Activated naive CD8-positive, alpha-beta T cell treated with anti-CD3 and anti-CD28 coated beads for 36 hours (primary cell): ENCODE results near the gene NAA40. TPM values are rescaled to one million over a fixed set of nuclear protein-coding genes. Genes with fewer than 3 reads are reported as not detected.

ENCODE experiments used
- DNase-seq: peaks from one replicate; pipeline ENCODE4 v3.0.0; 2021
- H3K27ac Mint-ChIP-seq: one replicate; pipeline ENCODE4 v1.8.0; 2022; ENCODE audit warnings: mild to moderate bottlenecking, moderate library complexity, mixed read lengths
- H3K27me3 Mint-ChIP-seq: one replicate; pipeline ENCODE4 v1.8.0; 2022; ENCODE audit warnings: mild to moderate bottlenecking, mixed read lengths
- H3K36me3 Mint-ChIP-seq: one replicate; pipeline ENCODE4 v1.8.0; 2021; ENCODE audit warnings: mild to moderate bottlenecking, mixed read lengths
- H3K4me1 Mint-ChIP-seq: one replicate; pipeline ENCODE4 v1.8.0; 2021; ENCODE audit warnings: mixed read lengths
- H3K4me3 Mint-ChIP-seq: one replicate; pipeline ENCODE4 v1.8.0; 2022; ENCODE audit warnings: mild to moderate bottlenecking, moderate library complexity, mixed read lengths
- H3K9me3 Mint-ChIP-seq: one replicate; pipeline ENCODE4 v1.8.0; 2022; ENCODE audit warnings: mixed read lengths
- total RNA-seq, 2 experiments: library from RNA; stranded (reverse); gene quantifications; one replicate each; pipeline ENCODE4 v1.2.3, GENCODE V29; 2021

NAA40 gene
- total RNA-seq, 2 experiments from 2014 or later, result 18.3 to 21.6 TPM

DNA sequence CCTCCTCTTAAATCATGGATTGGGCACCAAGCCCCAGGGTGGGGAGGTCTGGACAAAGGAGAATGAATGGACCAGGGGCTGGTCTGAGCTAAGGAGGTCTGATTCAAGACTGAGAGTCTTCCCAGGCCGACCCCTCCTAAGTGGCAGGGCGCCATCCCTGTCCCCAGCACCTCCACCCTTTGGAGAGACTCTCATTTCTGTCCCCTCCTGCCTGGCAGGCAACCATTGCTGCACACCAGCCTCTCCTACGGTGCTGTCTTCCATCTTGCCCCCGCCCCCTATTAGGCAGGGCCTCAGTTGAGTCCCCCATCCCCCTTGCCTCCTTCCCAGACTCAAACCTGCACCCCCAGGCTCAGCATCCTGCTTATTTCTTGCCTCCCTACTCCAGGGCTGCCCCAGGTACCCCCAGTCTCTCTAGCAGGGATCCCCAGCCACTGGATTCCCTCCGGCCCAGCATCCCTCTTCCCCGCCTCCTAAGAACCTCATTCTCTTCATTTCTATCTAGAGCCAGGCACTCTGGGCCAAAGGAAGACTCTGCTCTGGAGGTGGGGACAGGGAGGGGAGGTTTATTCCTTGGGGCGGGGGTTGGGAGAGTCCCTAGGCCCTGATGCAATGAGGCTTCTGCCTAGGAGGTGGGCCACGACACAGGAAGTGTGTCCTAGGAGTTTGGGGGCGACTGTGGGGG lies 20.2 kb upstream of the NAA40 start:
- H3K4me3 Mint-ChIP-seq, result no peak overlapping the region
- no peak for DNase-seq
- H3K4me1 Mint-ChIP-seq, result peaks cover 13% of the 10 kb centered on the region
- no peaks in the 10 kb centered on the region for H3K9me3 Mint-ChIP-seq
- peaks cover 3% of the 10 kb centered on the region for H3K27me3 Mint-ChIP-seq
- no peaks in the 10 kb centered on the region for H3K36me3 Mint-ChIP-seq
- H3K27ac Mint-ChIP-seq, result no peak overlapping the region

DNA sequence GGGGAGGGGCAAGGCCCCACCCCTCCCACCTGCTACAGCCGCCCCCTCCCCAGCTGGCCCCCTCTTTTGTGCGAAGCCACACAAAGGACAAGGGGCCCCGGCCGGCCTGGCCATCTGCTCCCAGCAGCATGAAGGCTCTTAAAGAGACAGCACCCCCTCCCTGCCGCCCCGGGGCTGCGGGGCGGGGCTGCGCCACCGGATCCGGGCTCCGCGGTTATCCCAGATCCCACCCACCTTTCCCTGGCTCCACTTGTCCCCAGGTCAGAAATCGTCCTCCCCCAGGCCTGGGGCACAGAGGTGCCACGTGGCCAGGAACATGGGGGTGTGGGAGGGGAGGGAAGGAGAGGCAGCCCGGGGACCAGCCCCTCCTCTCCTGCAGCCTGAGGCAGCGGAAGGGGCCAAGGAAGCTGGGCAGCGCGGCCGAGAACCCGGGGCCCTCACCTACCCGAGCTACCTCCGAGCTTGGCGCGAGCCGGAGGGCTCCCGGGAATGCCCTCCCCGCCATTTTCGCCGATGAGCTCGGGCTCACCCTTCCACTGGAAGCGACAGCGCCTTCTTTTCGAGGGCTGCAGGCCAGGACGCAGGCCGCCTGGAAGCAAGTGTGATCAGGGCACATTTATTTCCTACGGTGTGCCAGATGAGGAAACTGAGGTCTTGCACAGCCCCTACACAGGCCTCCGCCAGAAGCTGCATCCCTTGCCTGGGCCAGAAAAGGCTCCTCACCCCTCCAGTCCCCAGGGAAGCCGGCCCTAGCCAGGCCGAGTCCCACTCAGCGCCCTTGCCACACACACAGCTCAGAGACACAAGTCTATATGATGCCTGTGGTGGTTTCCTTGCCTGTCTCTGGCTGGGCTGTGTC lies 19.3 kb upstream of the NAA40 start:
- no peak overlapping the region for H3K27ac Mint-ChIP-seq
- H3K4me3 Mint-ChIP-seq, result no peak overlapping the region
- no peaks in the 10 kb centered on the region for H3K36me3 Mint-ChIP-seq
- H3K9me3 Mint-ChIP-seq, result no peaks in the 10 kb centered on the region
- H3K27me3 Mint-ChIP-seq, result peaks cover 3% of the 10 kb centered on the region
- DNase-seq, result no peak
- peaks cover 13% of the 10 kb centered on the region for H3K4me1 Mint-ChIP-seq

DNA sequence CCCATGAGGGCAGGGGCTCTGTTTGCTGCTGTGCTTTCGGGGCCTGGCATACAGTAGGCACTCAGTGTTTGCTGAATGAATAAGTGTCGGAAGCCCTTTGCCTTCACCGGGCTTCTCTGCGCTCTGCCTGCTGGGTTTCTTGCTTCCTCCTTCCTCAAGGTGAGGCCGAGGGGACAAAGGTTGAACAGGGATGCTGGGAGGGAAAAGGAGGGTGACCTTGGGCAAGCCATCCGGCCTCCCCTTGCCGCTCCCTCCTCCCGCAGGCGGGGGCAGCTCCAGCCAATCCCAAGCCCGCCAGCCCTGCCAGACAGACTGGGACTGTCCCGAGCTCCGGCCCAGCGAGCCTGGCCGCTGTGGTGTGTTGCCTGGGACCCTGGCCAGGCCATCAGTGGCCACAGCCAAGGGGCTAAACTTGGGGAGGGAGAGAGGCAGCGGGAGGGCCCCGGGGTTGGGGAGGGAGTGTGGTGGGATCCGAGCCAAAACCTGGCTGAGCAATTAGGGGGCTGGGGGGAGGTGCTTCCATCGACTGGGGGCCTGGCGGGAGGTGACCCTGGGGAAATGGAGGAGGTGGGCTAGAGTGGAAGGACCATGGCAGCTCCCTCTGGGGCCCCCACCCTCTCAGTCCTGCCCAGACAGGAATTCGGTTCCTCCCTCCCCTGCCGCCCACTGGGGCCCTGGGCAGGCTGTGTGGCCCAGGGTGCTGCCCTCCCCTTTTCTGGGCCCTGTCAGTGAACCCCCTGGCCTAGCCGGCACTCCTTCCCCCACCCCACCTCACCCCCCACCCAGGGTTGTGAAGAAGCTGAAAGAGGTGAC lies 18.5 kb upstream of the NAA40 start:
- no peaks in the 10 kb centered on the region for H3K9me3 Mint-ChIP-seq
- peaks cover 13% of the 10 kb centered on the region for H3K4me1 Mint-ChIP-seq
- no peak overlapping the region for H3K27ac Mint-ChIP-seq
- H3K36me3 Mint-ChIP-seq, result no peaks in the 10 kb centered on the region
- no peak overlapping the region for H3K4me3 Mint-ChIP-seq
- no peak for DNase-seq
- peaks cover 3% of the 10 kb centered on the region for H3K27me3 Mint-ChIP-seq

DNA sequence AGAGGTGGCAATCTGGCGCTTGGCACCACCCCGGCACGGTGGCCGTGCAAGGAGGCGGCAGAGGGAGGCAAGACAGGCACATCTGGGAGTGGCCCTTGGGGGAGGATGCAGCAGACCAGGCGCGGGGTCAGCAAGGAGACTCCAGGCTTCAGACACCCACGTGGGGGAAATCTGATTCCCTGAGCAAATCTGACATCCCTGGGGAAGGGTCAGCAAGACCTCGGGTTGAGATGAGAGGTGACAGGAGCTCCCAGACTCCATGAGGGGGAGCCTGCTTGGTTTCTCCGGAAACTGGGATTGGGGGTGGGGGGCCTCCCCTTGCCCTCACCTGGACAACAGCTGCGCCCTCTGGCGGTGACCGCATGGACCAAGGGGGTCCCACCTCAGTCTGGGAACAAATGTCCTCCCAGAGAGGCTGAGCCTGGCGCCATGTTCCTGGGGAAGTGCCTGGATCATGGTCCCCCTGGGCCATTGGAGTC lies 17.8 kb upstream of the NAA40 start:
- DNase-seq, result peak; percentile 49
- H3K27ac Mint-ChIP-seq, result no peak overlapping the region
- H3K9me3 Mint-ChIP-seq, result no peaks in the 10 kb centered on the region

GRCh38 chr11:63922673-63923192 lies 16.1 kb upstream of the NAA40 start:
- no peak for DNase-seq
- no peak overlapping the region for H3K27ac Mint-ChIP-seq
- no peaks in the 10 kb centered on the region for H3K9me3 Mint-ChIP-seq
- H3K4me1 Mint-ChIP-seq, result peaks cover 7% of the 10 kb centered on the region
- H3K27me3 Mint-ChIP-seq, result no peaks in the 10 kb centered on the region
- no peaks in the 10 kb centered on the region for H3K36me3 Mint-ChIP-seq
- H3K4me3 Mint-ChIP-seq, result no peak overlapping the region

More for the DNA sequence above, 17.8 kb upstream of the NAA40 start:
- Mint-ChIP-seq H3K4me3 (no peak overlapping the region), H3K36me3 (no peaks in the 10 kb centered on the region), H3K4me1 (peaks cover 13% of the 10 kb centered on the region), H3K27me3 (peaks cover 3% of the 10 kb centered on the region)

- no peak for DNase-seq
- Mint-ChIP-seq H3K4me1 (peaks cover 7% of the 10 kb centered on the region), H3K4me3 (no peak overlapping the region), H3K27me3 (no peaks in the 10 kb centered on the region), H3K27ac (no peak overlapping the region), H3K36me3 (no peaks in the 10 kb centered on the region), H3K9me3 (no peaks in the 10 kb centered on the region)
Observed at GRCh38 chr11:63923319-63923718, 15.5 kb upstream of the NAA40 start.

DNA sequence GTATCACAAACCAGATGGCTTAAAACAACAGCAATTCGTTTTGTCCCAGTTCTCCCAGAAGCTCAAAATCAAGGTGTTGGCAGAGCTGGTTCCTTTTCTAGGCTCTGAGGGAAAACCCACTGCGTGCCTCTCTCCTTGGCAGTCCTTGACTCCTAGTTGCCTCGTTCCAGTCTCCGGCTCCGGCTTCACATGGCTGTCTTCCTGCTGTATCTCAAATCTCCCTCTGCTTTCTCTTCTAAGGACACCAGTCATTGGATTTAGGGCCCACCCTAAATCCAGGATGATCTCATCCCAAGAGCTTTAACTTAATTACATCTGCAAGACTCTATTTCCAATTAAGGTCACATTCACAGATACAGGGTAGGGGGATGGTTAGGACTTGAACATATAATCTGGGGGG lies 9.2 kb upstream of the NAA40 start:
- Mint-ChIP-seq H3K4me1 (no peaks in the 10 kb centered on the region), H3K27ac (no peak overlapping the region), H3K36me3 (no peaks in the 10 kb centered on the region), H3K4me3 (no peak overlapping the region), H3K9me3 (no peaks in the 10 kb centered on the region), H3K27me3 (no peaks in the 10 kb centered on the region)
- DNase-seq, result no peak

DNA sequence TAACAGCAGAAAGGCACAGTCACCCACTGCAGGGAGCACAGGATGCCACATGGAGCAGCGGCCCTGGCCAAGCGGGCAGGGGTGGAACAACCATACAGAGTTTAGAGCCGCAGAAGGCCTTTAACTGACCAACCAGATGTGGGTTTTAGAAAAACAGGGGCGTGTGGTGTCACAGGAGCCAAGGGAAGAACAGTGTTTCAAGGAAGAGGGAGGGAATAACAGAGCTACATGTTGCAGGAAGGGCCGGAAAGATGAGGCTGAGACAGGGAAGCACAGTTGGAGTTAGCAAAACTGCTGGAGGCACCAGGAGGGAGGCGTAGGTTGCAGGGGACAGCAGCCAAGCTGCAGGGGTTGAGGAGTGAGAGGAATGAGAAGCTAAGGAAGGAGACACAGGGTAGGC lies 7.8 kb upstream of the NAA40 start:
- Mint-ChIP-seq H3K27ac (no peak overlapping the region), H3K36me3 (no peaks in the 10 kb centered on the region), H3K4me1 (no peaks in the 10 kb centered on the region), H3K4me3 (no peak overlapping the region), H3K27me3 (no peaks in the 10 kb centered on the region), H3K9me3 (no peaks in the 10 kb centered on the region)
- no peak for DNase-seq

- Mint-ChIP-seq H3K27me3 (no peaks in the 10 kb centered on the region), H3K36me3 (no peaks in the 10 kb centered on the region), H3K4me3 (no peak overlapping the region)
Observed at GRCh38 chr11:63931876-63932275, 6.9 kb upstream of the NAA40 start.

DNA sequence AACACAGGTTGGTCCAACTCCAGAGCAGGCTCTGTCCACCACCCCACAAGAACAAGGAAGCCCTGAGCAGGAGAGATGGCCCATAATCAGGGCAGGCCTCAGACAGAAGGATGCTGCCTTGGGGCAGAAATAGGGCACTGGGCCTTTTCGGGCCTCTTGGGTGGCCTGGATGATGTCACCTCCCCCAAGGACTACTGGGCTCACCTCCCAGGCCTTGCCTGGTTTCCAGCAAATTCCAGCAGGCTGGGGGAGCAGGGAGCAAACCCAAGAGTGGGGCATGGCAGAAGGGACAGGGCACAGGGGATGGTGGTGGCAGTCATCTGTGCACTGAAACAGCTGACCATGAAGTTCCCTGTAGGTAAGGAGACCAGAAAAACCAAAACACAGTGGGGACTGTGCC lies 5.3 kb upstream of the NAA40 start:
- Mint-ChIP-seq H3K9me3 (no peaks in the 10 kb centered on the region), H3K27ac (no peak overlapping the region), H3K36me3 (no peaks in the 10 kb centered on the region), H3K4me3 (no peak overlapping the region), H3K27me3 (no peaks in the 10 kb centered on the region), H3K4me1 (peaks cover 7% of the 10 kb centered on the region)
- no peak for DNase-seq

More at GRCh38 chr11:63931876-63932275, 6.9 kb upstream of the NAA40 start:
- Mint-ChIP-seq H3K27ac (no peak overlapping the region), H3K9me3 (no peaks in the 10 kb centered on the region), H3K4me1 (no peaks in the 10 kb centered on the region)
- DNase-seq, result no peak

- Mint-ChIP-seq H3K27ac (peak overlapping the region; percentile 71), H3K4me1 (peaks cover 18% of the 10 kb centered on the region), H3K9me3 (no peaks in the 10 kb centered on the region), H3K4me3 (peak overlapping the region; percentile 82), H3K27me3 (no peaks in the 10 kb centered on the region), H3K36me3 (no peaks in the 10 kb centered on the region)
- no peak for DNase-seq
Observed at GRCh38 chr11:63937713-63938478, 906 bp upstream of the NAA40 start.

DNA sequence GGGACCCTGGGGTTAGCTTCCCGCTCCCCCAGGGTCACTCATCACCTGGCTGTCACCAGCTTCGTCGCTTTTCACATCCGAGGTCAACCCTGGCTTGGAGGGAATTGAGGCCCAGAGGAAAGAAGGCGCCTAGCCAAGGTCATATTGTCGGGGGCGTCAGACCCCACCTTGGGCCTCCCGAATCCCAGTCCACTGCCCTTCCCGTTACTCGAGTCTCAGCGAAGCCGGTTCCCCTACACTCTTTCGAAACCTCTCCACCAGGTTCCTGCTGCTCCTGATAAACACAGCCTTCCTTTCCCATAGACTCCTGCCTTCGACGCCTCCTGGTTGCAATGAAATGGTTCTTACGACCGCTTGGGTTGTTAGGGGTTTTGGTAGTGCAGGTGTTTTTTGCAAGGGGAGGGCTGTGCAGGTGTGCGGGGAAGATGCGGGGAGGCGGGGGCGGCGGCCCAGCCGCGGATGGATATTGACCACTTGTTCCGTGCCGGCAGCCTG lies 642 bp downstream of the NAA40 start:
- no peaks in the 10 kb centered on the region for H3K36me3 Mint-ChIP-seq
- H3K4me1 Mint-ChIP-seq, result peaks cover 22% of the 10 kb centered on the region
- peak overlapping the region; percentile 7 for H3K27ac Mint-ChIP-seq
- no peaks in the 10 kb centered on the region for H3K9me3 Mint-ChIP-seq
- peak overlapping the region; percentile 82 for H3K4me3 Mint-ChIP-seq
- no peak for DNase-seq
- H3K27me3 Mint-ChIP-seq, result no peaks in the 10 kb centered on the region

DNA sequence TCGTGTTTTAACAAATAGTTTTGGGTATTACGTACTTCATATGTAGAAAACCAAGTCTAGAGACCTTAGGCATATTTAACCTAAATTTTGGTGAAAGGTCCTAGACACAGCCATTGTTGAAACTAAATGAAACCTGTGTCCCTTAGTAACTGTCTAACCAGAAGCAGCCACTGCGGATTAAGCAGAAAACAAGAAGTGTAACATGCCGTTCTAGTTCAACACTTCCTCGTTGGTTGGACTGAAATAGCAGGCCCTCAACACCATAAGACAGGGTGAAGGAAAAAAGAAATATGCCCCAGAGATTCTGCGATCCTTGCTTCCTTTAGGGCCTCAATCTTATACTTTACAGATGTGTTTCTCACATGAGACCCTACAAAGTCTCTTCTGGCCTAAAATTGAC lies 2.0 kb downstream of the NAA40 start:
- H3K4me1 Mint-ChIP-seq, result peaks cover 22% of the 10 kb centered on the region
- H3K27ac Mint-ChIP-seq, result no peak overlapping the region
- no peaks in the 10 kb centered on the region for H3K9me3 Mint-ChIP-seq
- H3K27me3 Mint-ChIP-seq, result no peaks in the 10 kb centered on the region
- no peak for DNase-seq
- H3K4me3 Mint-ChIP-seq, result peak overlapping the region; percentile 40
- H3K36me3 Mint-ChIP-seq, result no peaks in the 10 kb centered on the region

- Mint-ChIP-seq H3K36me3 (no peaks in the 10 kb centered on the region), H3K4me3 (no peak overlapping the region), H3K9me3 (no peaks in the 10 kb centered on the region), H3K27ac (peak overlapping the region; percentile 14), H3K27me3 (no peaks in the 10 kb centered on the region), H3K4me1 (peaks cover 24% of the 10 kb centered on the region)
- DNase-seq, result no peak
Observed at GRCh38 chr11:63941901-63942300, 3.1 kb downstream of the NAA40 start.
